ENCODE measurements around the gene FCN2.

FCN2 gene

GRCh38 chr9:134847138-134847537 is 33.5 kb upstream of the FCN2 start:
- TF ChIP-seq CTCF (IDR thresholded peaks at IDR 0.05; ENCODE audit: low read length, missing control alignments), result no peak
- no peak overlapping the region for H3K4me3 ChIP-seq (replicated peaks; ENCODE audit: low read depth, low read length)
- no peak for DNase-seq (ENCODE audit: low read depth)

GRCh38 chr9:134847752-134848432 is 32.7 kb upstream of the FCN2 start:
- no peak for TF ChIP-seq CTCF (IDR thresholded peaks at IDR 0.05; ENCODE audit: low read length, missing control alignments)
- H3K4me3 ChIP-seq (replicated peaks; ENCODE audit: low read depth, low read length), result no peak overlapping the region
- no peak for DNase-seq (ENCODE audit: low read depth)

GRCh38 chr9:134848504-134848903 is 32.1 kb upstream of the FCN2 start:
- DNase-seq (ENCODE audit: low read depth), result no peak
- H3K4me3 ChIP-seq (replicated peaks; ENCODE audit: low read depth, low read length), result no peak overlapping the region
- no peak for TF ChIP-seq CTCF (IDR thresholded peaks at IDR 0.05; ENCODE audit: low read length, missing control alignments)

GRCh38 chr9:134850611-134851010 is 30.0 kb upstream of the FCN2 start:
- no peak overlapping the region for H3K4me3 ChIP-seq (replicated peaks; ENCODE audit: low read depth, low read length)
- TF ChIP-seq CTCF (IDR thresholded peaks at IDR 0.05; ENCODE audit: low read length, missing control alignments), result no peak
- no peak for DNase-seq (ENCODE audit: low read depth)

- DNase-seq (ENCODE audit: low read depth), result no peak
- no peak for TF ChIP-seq CTCF (IDR thresholded peaks at IDR 0.05; ENCODE audit: low read length, missing control alignments)
- no peak overlapping the region for H3K4me3 ChIP-seq (replicated peaks; ENCODE audit: low read depth, low read length)
Observed at GRCh38 chr9:134851020-134851419, 29.6 kb upstream of the FCN2 start.

- H3K4me3 ChIP-seq (replicated peaks; ENCODE audit: low read depth, low read length), result no peak overlapping the region
- no peak for DNase-seq (ENCODE audit: low read depth)
- no peak for TF ChIP-seq CTCF (IDR thresholded peaks at IDR 0.05; ENCODE audit: low read length, missing control alignments)
Observed at GRCh38 chr9:134852906-134853654, 27.5 kb upstream of the FCN2 start.
